HepG2 (cell line): Measurements from ENCODE around the gene CNTN4. TPM values are rescaled to one million over a fixed set of nuclear protein-coding genes. Genes with fewer than 3 reads are reported as not detected.

Experiments used
- ATAC-seq: fragments of 200-7000 bp; cut with Tn5 transposase; 3 replicates; pipeline ENCODE4 v1.9.1; 2020; ENCODE audit warnings: mild to moderate bottlenecking, moderate library complexity
- BruUV-seq: library from RNA; stranded (reverse); fragments of 400-500 nt; replicated peaks from 2 replicates; lab custom pipeline; 2021; lab: Mats Ljungman, UMichigan
- CTCF ChIA-PET: fragments of 300-600 bp; formaldehyde crosslinking; extraction: SDS; loops from one replicate; lab custom pipeline; 2021; ENCODE audit warnings: low total read pairs, inconsistent platforms, low intra/inter-chr PET ratio; lab: Yijun Ruan, JAX
- POLR2A ChIA-PET: fragments of 350-600 bp; sonication (Branson Sonifier 250); formaldehyde crosslinking; loops from one replicate; lab custom pipeline; 2020; ENCODE audit warnings: antibody characterized with exemption, inconsistent platforms; lab: Yijun Ruan, JAX
- DNase-seq: peaks from one replicate; pipeline ENCODE4 v3.0.0-alpha.2; 2015; ENCODE audit warnings: low spot score
- FAIRE-seq: peaks from 3 replicates; lab custom pipeline; 2011; peaks lifted over from hg19 to GRCh38; lab: Jason Lieb, UNC
- H2AFZ ChIP-seq: one replicate; pipeline ENCODE4 v1.6.1; 2011; ENCODE audit warnings: low read length, inconsistent platforms
- H3K27ac ChIP-seq: fragments of 300-600 bp; 3 replicates; pipeline ENCODE4 v1.8.0; 2011; ENCODE audit warnings: mixed run types, mild to moderate bottlenecking, mixed read lengths, low read length, inconsistent platforms; ENCODE audit not compliant: insufficient read depth; ENCODE audit errors: extremely low read length
- H3K27me3 ChIP-seq, 2 experiments: fragments of 200-600 bp in 1 of 2; 2 replicates in 1 of 2; 3 replicates in 1 of 2; pipeline versions ENCODE4 v1.6.0 to v1.8.0; 2011; ENCODE audit warnings: low read length in 2 of 2, mild to moderate bottlenecking in 2 of 2, moderate library complexity in 2 of 2, inconsistent platforms in 1 of 2; ENCODE audit not compliant: insufficient read depth in 2 of 2, control insufficient read depth in 1 of 2
- H3K36me3 ChIP-seq, 2 experiments: fragments of 200-600 bp in 1 of 2; replicated peaks in 1 of 2; 2 replicates in 1 of 2; 3 replicates in 1 of 2; pipeline versions ENCODE4 v1.5.1 to v1.8.0; 2011; ENCODE audit warnings: low read length in 2 of 2, inconsistent platforms in 1 of 2; ENCODE audit not compliant: insufficient read depth in 2 of 2, control insufficient read depth in 1 of 2
- H3K4me1 ChIP-seq: 2 replicates; pipeline ENCODE4 v1.5.1; 2012; ENCODE audit warnings: low read length, inconsistent platforms; ENCODE audit not compliant: insufficient read depth
- H3K4me2 ChIP-seq: 2 replicates; pipeline ENCODE4 v1.6.0; 2011; ENCODE audit warnings: low read depth, low read length, inconsistent platforms
- H3K4me3 ChIP-seq, 3 experiments: fragments of 200-600 bp in 1 of 3; sonication (generic), shearing (Covaris generic) in 1 of 3; replicated peaks in 1 of 3; 2 replicates each; pipeline ENCODE4 v1.5.1; 2011 to 2016; ENCODE audit warnings: low read length in 3 of 3, inconsistent platforms in 2 of 3, low read depth in 2 of 3, mild to moderate bottlenecking in 2 of 3, control low read depth in 1 of 3, mixed read lengths in 1 of 3; ENCODE audit not compliant: insufficient read depth in 1 of 3
- H3K79me2 ChIP-seq: one replicate; pipeline ENCODE4 v1.6.1; 2011; ENCODE audit warnings: low read length, inconsistent platforms; ENCODE audit not compliant: insufficient read depth
- H3K9ac ChIP-seq: 2 replicates; pipeline ENCODE4 v1.6.0; 2011; ENCODE audit warnings: mild to moderate bottlenecking, low read depth, low read length, inconsistent platforms; ENCODE audit not compliant: insufficient read depth
- H3K9me3 ChIP-seq: 2 replicates; pipeline ENCODE4 v1.5.1; 2012; ENCODE audit warnings: mild to moderate bottlenecking, low read length
- H4K20me1 ChIP-seq: 2 replicates; pipeline ENCODE4 v1.6.0; 2011; ENCODE audit warnings: inconsistent platforms, mild to moderate bottlenecking, low read length, moderate library complexity; ENCODE audit not compliant: insufficient read depth
- ESRRA ChIP-seq: sonication (generic); formaldehyde crosslinking; IDR thresholded peaks from 2 replicates; pipeline ENCODE4 v1.5.1; 2020; ENCODE audit warnings: mild to moderate bottlenecking, low read depth, missing genetic modification reagents
- JDP2 ChIP-seq: sonication (generic); formaldehyde crosslinking; IDR thresholded peaks from 2 replicates; pipeline ENCODE4 v1.8.1; 2022; ENCODE audit warnings: missing genetic modification reagents, borderline replicate concordance
- MIER2 ChIP-seq: IDR thresholded peaks from 2 replicates; pipeline ENCODE4 v1.6.1; 2016; ENCODE audit warnings: missing biosample characterization, missing genetic modification reagents
- POLR2G ChIP-seq: fragments of 200-400 bp; formaldehyde crosslinking; IDR thresholded peaks from 2 replicates; pipeline ENCODE4 v1.6.1; 2018; ENCODE audit warnings: mild to moderate bottlenecking, low read depth, low read length, moderate library complexity
- SALL1 ChIP-seq: sonication (generic); formaldehyde crosslinking; IDR thresholded peaks from 2 replicates; pipeline ENCODE4 v1.8.0; 2022; ENCODE audit warnings: mild to moderate bottlenecking, missing genetic modification reagents
- ZC3H4 ChIP-seq: sonication (generic); formaldehyde crosslinking; IDR thresholded peaks from 2 replicates; pipeline ENCODE4 v1.4.0; 2020; ENCODE audit warnings: missing genetic modification reagents, borderline replicate concordance
- ZNF713 ChIP-seq: sonication (generic); formaldehyde crosslinking; IDR thresholded peaks from 2 replicates; pipeline ENCODE4 v1.4.0; 2020; ENCODE audit warnings: mild to moderate bottlenecking, missing genetic modification reagents
- WGBS: methylation state at CpG from one replicate; pipeline ENCODE4 v1.1.6; 2017; ENCODE audit warnings: low lambda C conversion rate; 5-methylcytosine and 5-hydroxymethylcytosine counted together
- in situ Hi-C: cut with HindIII; loops from 2 replicates; pipeline ENCODE4 v1.10.0; 2017; ENCODE audit warnings: low pct_unique_long_range_greater_than_20kb; ENCODE audit not compliant: extremely low pct_ligation_motif_present
- intact Hi-C: fragments of 100-400 bp; cut with micrococcal nuclease; formaldehyde crosslinking; loops from one replicate; pipeline ENCODE4 v1.10.0; 2022; ENCODE audit not compliant: unreplicated experiment
- polyA plus RNA-seq, 8 experiments: library from polyadenylated mRNA; depleted of rRNA in 3 of 8; stranded (reverse) in 7 of 8; unstranded in 1 of 8; fragments of >200 nt; fragmentation: Illumina TruSeq in 4 of 8; extraction: Trizol in 4 of 8; gene quantifications; 2 replicates each; pipeline versions ENCODE4 v1.2.1 to v1.2.3, GENCODE V29; 2011 to 2016; ENCODE audit warnings: low read depth in 4 of 8, missing spikeins in 1 of 8, mixed read lengths in 1 of 8; ENCODE audit not compliant: insufficient read depth in 1 of 8
- total RNA-seq, 5 experiments: library from RNA; depleted of rRNA; stranded (reverse); fragments of >200 nt; fragmentation: Illumina TruSeq; extraction: Trizol; gene quantifications; 2 replicates each; pipeline ENCODE4 v1.2.3, GENCODE V29; 2016; ENCODE audit warnings: low read depth in 1 of 5
- TF ChIP-seq, protein P1 (sequence below): sonication (generic); formaldehyde crosslinking; IDR thresholded peaks from 2 replicates; pipeline ENCODE4 v1.4.0; 2020; ENCODE audit warnings: missing genetic modification reagents, mild to moderate bottlenecking, borderline replicate concordance
- TF ChIP-seq, protein P2 (sequence below): sonication (generic); formaldehyde crosslinking; IDR thresholded peaks from 2 replicates; pipeline ENCODE4 v1.4.0; 2020; ENCODE audit warnings: missing genetic modification reagents
- TF ChIP-seq, protein P3 (sequence below): sonication (generic); formaldehyde crosslinking; IDR thresholded peaks from 2 replicates; pipeline ENCODE4 v1.5.0; 2020; ENCODE audit warnings: mild to moderate bottlenecking, low read depth, missing genetic modification reagents, borderline replicate concordance

Gene CNTN4
- total and polyA plus RNA-seq, 2 of the 13 experiments (the other 11 are each of a cell fraction or from before 2014, with no cell fraction given): 0.01 to 0.13 TPM

DNA sequence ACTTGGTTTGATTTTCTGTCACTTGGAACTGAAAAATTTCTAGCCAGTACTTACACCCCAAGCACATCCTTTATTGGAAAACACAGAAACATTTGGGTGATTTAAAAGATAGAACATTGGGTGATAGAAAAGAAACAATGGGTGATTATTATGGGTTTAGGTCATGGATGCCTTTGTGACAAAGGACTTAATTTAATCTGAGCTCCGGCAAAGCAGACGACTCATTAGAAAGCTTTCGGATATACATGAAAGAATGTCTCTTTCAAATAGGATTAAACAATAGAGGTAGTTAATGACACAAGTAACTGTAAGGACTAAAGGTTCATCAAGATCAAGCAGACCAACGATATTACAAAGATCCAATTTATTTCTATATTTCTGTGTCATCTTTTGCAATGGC is 37.3 kb upstream of the CNTN4 start (continued):
- TF ChIP-seq, protein P1, sequence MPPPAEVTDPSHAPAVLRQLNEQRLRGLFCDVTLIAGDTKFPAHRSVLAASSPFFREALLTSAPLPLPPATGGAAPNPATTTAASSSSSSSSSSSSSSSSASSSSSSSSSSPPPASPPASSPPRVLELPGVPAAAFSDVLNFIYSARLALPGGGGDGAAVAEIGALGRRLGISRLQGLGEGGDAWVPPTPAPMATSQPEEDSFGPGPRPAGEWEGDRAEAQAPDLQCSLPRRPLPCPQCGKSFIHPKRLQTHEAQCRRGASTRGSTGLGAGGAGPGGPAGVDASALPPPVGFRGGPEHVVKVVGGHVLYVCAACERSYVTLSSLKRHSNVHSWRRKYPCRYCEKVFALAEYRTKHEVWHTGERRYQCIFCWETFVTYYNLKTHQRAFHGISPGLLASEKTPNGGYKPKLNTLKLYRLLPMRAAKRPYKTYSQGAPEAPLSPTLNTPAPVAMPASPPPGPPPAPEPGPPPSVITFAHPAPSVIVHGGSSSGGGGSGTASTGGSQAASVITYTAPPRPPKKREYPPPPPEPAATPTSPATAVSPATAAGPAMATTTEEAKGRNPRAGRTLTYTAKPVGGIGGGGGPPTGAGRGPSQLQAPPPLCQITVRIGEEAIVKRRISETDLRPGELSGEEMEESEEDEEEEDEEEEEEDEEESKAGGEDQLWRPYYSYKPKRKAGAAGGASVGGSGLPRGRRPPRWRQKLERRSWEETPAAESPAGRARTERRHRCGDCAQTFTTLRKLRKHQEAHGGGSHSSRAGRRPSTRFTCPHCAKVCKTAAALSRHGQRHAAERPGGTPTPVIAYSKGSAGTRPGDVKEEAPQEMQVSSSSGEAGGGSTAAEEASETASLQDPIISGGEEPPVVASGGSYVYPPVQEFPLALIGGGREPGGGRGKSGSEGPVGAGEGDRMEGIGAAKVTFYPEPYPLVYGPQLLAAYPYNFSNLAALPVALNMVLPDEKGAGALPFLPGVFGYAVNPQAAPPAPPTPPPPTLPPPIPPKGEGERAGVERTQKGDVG (CRISPR knock-in tag): no peak
- TF ChIP-seq, protein P2, sequence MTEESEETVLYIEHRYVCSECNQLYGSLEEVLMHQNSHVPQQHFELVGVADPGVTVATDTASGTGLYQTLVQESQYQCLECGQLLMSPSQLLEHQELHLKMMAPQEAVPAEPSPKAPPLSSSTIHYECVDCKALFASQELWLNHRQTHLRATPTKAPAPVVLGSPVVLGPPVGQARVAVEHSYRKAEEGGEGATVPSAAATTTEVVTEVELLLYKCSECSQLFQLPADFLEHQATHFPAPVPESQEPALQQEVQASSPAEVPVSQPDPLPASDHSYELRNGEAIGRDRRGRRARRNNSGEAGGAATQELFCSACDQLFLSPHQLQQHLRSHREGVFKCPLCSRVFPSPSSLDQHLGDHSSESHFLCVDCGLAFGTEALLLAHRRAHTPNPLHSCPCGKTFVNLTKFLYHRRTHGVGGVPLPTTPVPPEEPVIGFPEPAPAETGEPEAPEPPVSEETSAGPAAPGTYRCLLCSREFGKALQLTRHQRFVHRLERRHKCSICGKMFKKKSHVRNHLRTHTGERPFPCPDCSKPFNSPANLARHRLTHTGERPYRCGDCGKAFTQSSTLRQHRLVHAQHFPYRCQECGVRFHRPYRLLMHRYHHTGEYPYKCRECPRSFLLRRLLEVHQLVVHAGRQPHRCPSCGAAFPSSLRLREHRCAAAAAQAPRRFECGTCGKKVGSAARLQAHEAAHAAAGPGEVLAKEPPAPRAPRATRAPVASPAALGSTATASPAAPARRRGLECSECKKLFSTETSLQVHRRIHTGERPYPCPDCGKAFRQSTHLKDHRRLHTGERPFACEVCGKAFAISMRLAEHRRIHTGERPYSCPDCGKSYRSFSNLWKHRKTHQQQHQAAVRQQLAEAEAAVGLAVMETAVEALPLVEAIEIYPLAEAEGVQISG: no peak
- TF ChIP-seq SALL1: no peak
- no peak for TF ChIP-seq MIER2 (CRISPR knock-in tag)
- no peak for TF ChIP-seq ESRRA (CRISPR knock-in tag)
- TF ChIP-seq, all 625 proteins: peak for 0

DNA sequence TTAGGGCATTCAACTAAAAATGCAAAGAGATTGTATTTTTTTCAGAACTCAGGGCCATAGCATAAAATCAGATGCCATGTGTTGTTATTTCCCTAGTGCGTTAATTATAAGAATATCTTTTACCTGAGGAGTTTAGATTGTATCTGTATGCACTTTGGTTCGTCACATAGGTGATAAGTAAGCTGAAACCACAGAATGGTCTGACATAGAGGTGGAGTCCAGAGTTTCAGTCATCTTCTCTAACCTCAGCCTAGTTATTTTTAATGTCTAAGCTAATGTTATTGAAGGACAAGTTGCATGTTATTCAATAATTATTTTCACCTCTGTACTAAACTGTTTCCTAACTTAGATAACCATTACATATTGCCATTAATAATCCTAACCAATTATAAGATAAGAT is 27.1 kb upstream of the CNTN4 start:
- ChIA-PET CTCF (no interaction called here), POLR2A (no interaction called here)
- H4K20me1 ChIP-seq: no peaks in the 10 kb centered on the region
- H3K27ac ChIP-seq: no peak overlapping the region
- H2AFZ ChIP-seq: no peak overlapping the region
- no peak overlapping the region for H3K4me3 ChIP-seq
- no peak for ATAC-seq
- FAIRE-seq: no peak
- no peaks in the 10 kb centered on the region for H3K27me3 ChIP-seq
- peaks cover 50% of the 10 kb centered on the region for H3K9me3 ChIP-seq
- 0% methylated on average over 2 of the region's 2 CpGs for WGBS
- intact Hi-C loops: no loop called here
- no peaks in the 10 kb centered on the region for H3K36me3 ChIP-seq
- H3K79me2 ChIP-seq: no peaks in the 10 kb centered on the region
- BruUV-seq: no TSS peak
- no peak overlapping the region for H3K4me2 ChIP-seq
- H3K4me1 ChIP-seq: no peaks in the 10 kb centered on the region
- no peak for DNase-seq
- H3K9ac ChIP-seq: no peak overlapping the region
- in situ Hi-C loops: no loop called here
- TF ChIP-seq POLR2G (no peak), JDP2 (no peak), ZC3H4 (CRISPR knock-in tag) (no peak), ZNF713 (no peak)
- TF ChIP-seq, protein P3, sequence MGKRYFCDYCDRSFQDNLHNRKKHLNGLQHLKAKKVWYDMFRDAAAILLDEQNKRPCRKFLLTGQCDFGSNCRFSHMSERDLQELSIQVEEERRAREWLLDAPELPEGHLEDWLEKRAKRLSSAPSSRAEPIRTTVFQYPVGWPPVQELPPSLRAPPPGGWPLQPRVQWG: no peak
